Neural crest cell (in vitro differentiated cells): Measurements from ENCODE around the gene MYO3A. TPM values are rescaled to one million over a fixed set of nuclear protein-coding genes. Genes with fewer than 3 reads are reported as not detected.

ENCODE experiments used
- DNase-seq: peaks from one replicate; pipeline ENCODE4 v3.0.0; 2021; ENCODE audit warnings: low read depth, mixed read lengths, low spot score
- H3K27ac Mint-ChIP-seq: one replicate; pipeline ENCODE4 v1.8.0; 2021; ENCODE audit warnings: mild to moderate bottlenecking, mixed read lengths; ENCODE audit not compliant: unreplicated experiment
- H3K27me3 Mint-ChIP-seq: 2 replicates; pipeline ENCODE4 v1.8.0; 2021; ENCODE audit warnings: low read depth, mild to moderate bottlenecking, mixed read lengths
- H3K36me3 Mint-ChIP-seq: 2 replicates; pipeline ENCODE4 v1.8.0; 2021; ENCODE audit warnings: low read depth, mild to moderate bottlenecking, mixed read lengths
- H3K4me1 Mint-ChIP-seq: 2 replicates; pipeline ENCODE4 v1.8.0; 2021; ENCODE audit warnings: mixed read lengths
- H3K4me3 Mint-ChIP-seq: one replicate; pipeline ENCODE4 v1.8.0; 2021; ENCODE audit warnings: mild to moderate bottlenecking, mixed read lengths
- H3K9me3 Mint-ChIP-seq: 2 replicates; pipeline ENCODE4 v1.8.0; 2021; ENCODE audit warnings: mixed read lengths
- CTCF ChIP-seq: fragments of 200-600 bp; sonication (generic); conservative IDR thresholded peaks from 2 replicates; pipeline ENCODE4 v1.5.0; 2021; ENCODE audit warnings: antibody characterized with exemption, mild to moderate bottlenecking
- total RNA-seq: library from RNA; stranded (reverse); gene quantifications from 2 replicates; pipeline ENCODE4 v1.2.1, GENCODE V29; 2021

Gene MYO3A
- total RNA-seq, 1 donor from 2014 or later, result 1.4 TPM

GRCh38 chr10:26221541-26221940 is 287.5 kb downstream of the MYO3A start:
- no peak overlapping the region for H3K4me3 Mint-ChIP-seq
- peaks cover 83% of the 10 kb centered on the region for H3K27me3 Mint-ChIP-seq
- peaks cover 15% of the 10 kb centered on the region for H3K4me1 Mint-ChIP-seq
- no peak for DNase-seq
- H3K9me3 Mint-ChIP-seq, result no peaks in the 10 kb centered on the region
- no peak overlapping the region for H3K27ac Mint-ChIP-seq
- no peaks in the 10 kb centered on the region for H3K36me3 Mint-ChIP-seq
- no peak for TF ChIP-seq CTCF

- peaks cover 5% of the 10 kb centered on the region for H3K4me1 Mint-ChIP-seq
- no peak overlapping the region for H3K4me3 Mint-ChIP-seq
- DNase-seq, result no peak
- H3K36me3 Mint-ChIP-seq, result no peaks in the 10 kb centered on the region
- H3K27me3 Mint-ChIP-seq, result peaks cover 89% of the 10 kb centered on the region
- TF ChIP-seq CTCF, result no peak
- H3K9me3 Mint-ChIP-seq, result no peaks in the 10 kb centered on the region
- H3K27ac Mint-ChIP-seq, result no peak overlapping the region
Measured at GRCh38 chr10:26222563-26222962, 288.5 kb downstream of the MYO3A start.

GRCh38 chr10:26225322-26225721 is 291.3 kb downstream of the MYO3A start:
- DNase-seq, result no peak
- H3K9me3 Mint-ChIP-seq, result no peaks in the 10 kb centered on the region
- peaks cover 79% of the 10 kb centered on the region for H3K27me3 Mint-ChIP-seq
- H3K4me3 Mint-ChIP-seq, result no peak overlapping the region
- no peaks in the 10 kb centered on the region for H3K4me1 Mint-ChIP-seq
- H3K36me3 Mint-ChIP-seq, result no peaks in the 10 kb centered on the region
- H3K27ac Mint-ChIP-seq, result no peak overlapping the region
- TF ChIP-seq CTCF, result no peak

GRCh38 chr10:26227786-26228185 is 293.8 kb downstream of the MYO3A start:
- DNase-seq, result no peak

GRCh38 chr10:26232174-26232573 is 298.1 kb downstream of the MYO3A start:
- Mint-ChIP-seq H3K36me3 (no peaks in the 10 kb centered on the region), H3K27me3 (peaks cover 34% of the 10 kb centered on the region), H3K4me1 (no peaks in the 10 kb centered on the region), H3K4me3 (no peak overlapping the region), H3K9me3 (no peaks in the 10 kb centered on the region), H3K27ac (no peak overlapping the region)
- no peak for TF ChIP-seq CTCF
- no peak for DNase-seq

More at GRCh38 chr10:26227786-26228185, 293.8 kb downstream of the MYO3A start:
- Mint-ChIP-seq H3K4me3 (no peak overlapping the region), H3K4me1 (no peaks in the 10 kb centered on the region), H3K9me3 (no peaks in the 10 kb centered on the region), H3K36me3 (no peaks in the 10 kb centered on the region), H3K27ac (no peak overlapping the region), H3K27me3 (peaks cover 65% of the 10 kb centered on the region)
- no peak for TF ChIP-seq CTCF

- no peak for DNase-seq
- Mint-ChIP-seq H3K36me3 (no peaks in the 10 kb centered on the region), H3K9me3 (no peaks in the 10 kb centered on the region), H3K4me1 (no peaks in the 10 kb centered on the region), H3K4me3 (no peak overlapping the region), H3K27ac (no peak overlapping the region), H3K27me3 (peaks cover 28% of the 10 kb centered on the region)
- TF ChIP-seq CTCF, result no peak
Measured at GRCh38 chr10:26235761-26236160, 301.7 kb downstream of the MYO3A start.
